Thymus (tissue), 14 donors: ENCODE measurements around the gene ATRNL1. TPM values are rescaled to one million over a fixed set of nuclear protein-coding genes. Genes with fewer than 3 reads are reported as not detected.

ENCODE experiments used
- DNase-seq, 9 donors: peaks; one replicate each; pipeline ENCODE4 v3.0.0-alpha.2; 2013; ENCODE audit warnings: low spot score in 9 of 9, low read depth in 6 of 9, missing footprints in 1 of 9
- H3K27ac ChIP-seq, 2 donors: one replicate each; pipeline ENCODE4 v1.5.1; 2013; ENCODE audit warnings: control low read depth in 1 of 2, low read depth in 1 of 2, low read length in 1 of 2, mild to moderate bottlenecking in 1 of 2, moderate library complexity in 1 of 2
- H3K27me3 ChIP-seq, 2 donors: one replicate each; pipeline ENCODE4 v1.5.1; 2013; ENCODE audit warnings: low read length in 1 of 2; ENCODE audit not compliant: control insufficient read depth in 2 of 2, insufficient read depth in 1 of 2
- H3K36me3 ChIP-seq, 2 donors: one replicate each; pipeline ENCODE4 v1.5.1; 2013; ENCODE audit warnings: low read length in 1 of 2, mild to moderate bottlenecking in 1 of 2, moderate library complexity in 1 of 2; ENCODE audit not compliant: control insufficient read depth in 2 of 2, insufficient read depth in 2 of 2
- H3K4me1 ChIP-seq, 2 donors: one replicate each; pipeline ENCODE4 v1.5.1; 2013; ENCODE audit warnings: low read length in 2 of 2; ENCODE audit not compliant: control insufficient read depth in 2 of 2, insufficient read depth in 2 of 2
- H3K4me3 ChIP-seq, 2 donors: one replicate each; pipeline ENCODE4 v1.5.1; 2013; ENCODE audit warnings: low read length in 2 of 2, control low read depth in 1 of 2, mild to moderate bottlenecking in 1 of 2
- H3K9me3 ChIP-seq, 2 donors: one replicate each; pipeline ENCODE4 v1.5.1; 2013; ENCODE audit warnings: low read length in 1 of 2, mild to moderate bottlenecking in 1 of 2; ENCODE audit not compliant: control insufficient read depth in 2 of 2, insufficient read depth in 1 of 2
- WGBS: extraction: QIAGEN DNeasy Blood & Tissue Kit; methylation state at CpG from one replicate; pipeline ENCODE4 v1.1.7; 2013; 5-methylcytosine and 5-hydroxymethylcytosine counted together
- long read RNA-seq, 10 donors: transcript quantifications; one replicate each; lab custom pipeline, GENCODE V29; 2026
- polyA plus RNA-seq: library from polyadenylated mRNA; stranded (reverse); fragments of 200-250 nt; gene quantifications from one replicate; pipeline ENCODE4 v1.2.3, GENCODE V29; 2013
- total RNA-seq: library from RNA; stranded (reverse); fragments of 120-200 nt; gene quantifications from one replicate; pipeline ENCODE4 v1.2.4, GENCODE V29; 2013
- donor health status: healthy.

ATRNL1 gene, protein sequence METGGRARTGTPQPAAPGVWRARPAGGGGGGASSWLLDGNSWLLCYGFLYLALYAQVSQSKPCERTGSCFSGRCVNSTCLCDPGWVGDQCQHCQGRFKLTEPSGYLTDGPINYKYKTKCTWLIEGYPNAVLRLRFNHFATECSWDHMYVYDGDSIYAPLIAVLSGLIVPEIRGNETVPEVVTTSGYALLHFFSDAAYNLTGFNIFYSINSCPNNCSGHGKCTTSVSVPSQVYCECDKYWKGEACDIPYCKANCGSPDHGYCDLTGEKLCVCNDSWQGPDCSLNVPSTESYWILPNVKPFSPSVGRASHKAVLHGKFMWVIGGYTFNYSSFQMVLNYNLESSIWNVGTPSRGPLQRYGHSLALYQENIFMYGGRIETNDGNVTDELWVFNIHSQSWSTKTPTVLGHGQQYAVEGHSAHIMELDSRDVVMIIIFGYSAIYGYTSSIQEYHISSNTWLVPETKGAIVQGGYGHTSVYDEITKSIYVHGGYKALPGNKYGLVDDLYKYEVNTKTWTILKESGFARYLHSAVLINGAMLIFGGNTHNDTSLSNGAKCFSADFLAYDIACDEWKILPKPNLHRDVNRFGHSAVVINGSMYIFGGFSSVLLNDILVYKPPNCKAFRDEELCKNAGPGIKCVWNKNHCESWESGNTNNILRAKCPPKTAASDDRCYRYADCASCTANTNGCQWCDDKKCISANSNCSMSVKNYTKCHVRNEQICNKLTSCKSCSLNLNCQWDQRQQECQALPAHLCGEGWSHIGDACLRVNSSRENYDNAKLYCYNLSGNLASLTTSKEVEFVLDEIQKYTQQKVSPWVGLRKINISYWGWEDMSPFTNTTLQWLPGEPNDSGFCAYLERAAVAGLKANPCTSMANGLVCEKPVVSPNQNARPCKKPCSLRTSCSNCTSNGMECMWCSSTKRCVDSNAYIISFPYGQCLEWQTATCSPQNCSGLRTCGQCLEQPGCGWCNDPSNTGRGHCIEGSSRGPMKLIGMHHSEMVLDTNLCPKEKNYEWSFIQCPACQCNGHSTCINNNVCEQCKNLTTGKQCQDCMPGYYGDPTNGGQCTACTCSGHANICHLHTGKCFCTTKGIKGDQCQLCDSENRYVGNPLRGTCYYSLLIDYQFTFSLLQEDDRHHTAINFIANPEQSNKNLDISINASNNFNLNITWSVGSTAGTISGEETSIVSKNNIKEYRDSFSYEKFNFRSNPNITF (N-terminal part only)
- total RNA-seq (3.4 TPM), polyA plus RNA-seq (0.84 TPM)
- long read RNA-seq, donor 1: 0 reads
- long read RNA-seq, donor 2: 0 reads
- long read RNA-seq, donor 3, partial matches to known transcripts: 0 of 1 reads
- long read RNA-seq, donor 3, other reads (novel, unspliced or antisense): 0 of 1 reads
- long read RNA-seq, donor 4: 0 reads
- long read RNA-seq, donor 5, partial matches to known transcripts: 0 of 2 reads
- long read RNA-seq, donor 5, other reads (novel, unspliced or antisense): 0 of 2 reads
- long read RNA-seq, donor 6: 0 reads
- long read RNA-seq, donor 7: 0 reads
- long read RNA-seq, donor 8: 0 reads
- long read RNA-seq, donor 9: 0 reads
- long read RNA-seq, donor 10: 0 reads

- Histone ChIP-seq H3K9me3 (no peaks in the 10 kb centered on the region), H3K27ac (no peak within 1 kb of the TSS), H3K27me3 (peaks cover 37 to 55% of the 10 kb centered on the region in 2 donors), H3K4me1 (peaks cover 0 to 3% of the 10 kb centered on the region in 2 donors), H3K4me3 (peak within 1 kb of the TSS; percentile 36 to 49), H3K36me3 (no peaks in the 10 kb centered on the region)
- WGBS: under 1% methylated on average over 70 of the region's 70 CpGs
- peak in 1 of 9 donors; percentile 13 for DNase-seq
Observed at GRCh38 chr10:115093286-115093775, at the start of gene ATRNL1. Gene ATRNL1 (plus strand): TSS chr10:115093365. CDS start chr10:115093751, 386 bp downstream.

- WGBS: 93% methylated on average over 4 of the region's 4 CpGs
Observed at GRCh38 chr10:115043719-115044118, 49.4 kb upstream of the ATRNL1 start.

DNA sequence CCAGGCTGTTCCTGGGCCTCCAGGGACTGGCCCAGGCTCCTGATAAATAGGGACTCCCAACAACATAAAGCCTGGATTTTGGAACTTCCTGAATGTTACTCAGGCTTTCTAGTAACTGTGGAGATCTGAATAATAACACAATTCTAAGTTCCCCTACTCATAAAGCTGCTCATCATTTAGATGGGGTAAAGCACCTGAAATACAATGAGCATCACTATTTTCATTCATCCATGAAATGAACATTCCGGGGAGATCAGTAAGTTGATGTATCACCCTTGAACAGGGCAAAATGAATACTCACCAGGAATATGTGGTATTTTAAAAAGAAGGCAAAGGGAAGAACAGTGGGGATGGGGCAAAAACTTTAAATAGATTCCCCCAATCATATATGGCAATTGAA lies 48.3 kb upstream of the ATRNL1 start:
- H3K9me3 ChIP-seq: no peaks in the 10 kb centered on the region
- no peaks in the 10 kb centered on the region for H3K4me1 ChIP-seq
- no peak overlapping the region for H3K4me3 ChIP-seq
- WGBS: 95% methylated on average over 1 of the region's 1 CpG
- no peak overlapping the region for H3K27ac ChIP-seq
- H3K36me3 ChIP-seq: no peaks in the 10 kb centered on the region
- no peaks in the 10 kb centered on the region for H3K27me3 ChIP-seq
- no peak for DNase-seq

More at GRCh38 chr10:115043719-115044118, 49.4 kb upstream of the ATRNL1 start:
- Histone ChIP-seq H3K9me3 (no peaks in the 10 kb centered on the region), H3K27ac (no peak overlapping the region), H3K4me3 (no peak overlapping the region), H3K4me1 (no peaks in the 10 kb centered on the region), H3K36me3 (no peaks in the 10 kb centered on the region), H3K27me3 (no peaks in the 10 kb centered on the region)
- DNase-seq: no peak

GRCh38 chr10:115045499-115045898 lies 47.7 kb upstream of the ATRNL1 start:
- Histone ChIP-seq H3K9me3 (no peaks in the 10 kb centered on the region), H3K4me1 (no peaks in the 10 kb centered on the region), H3K36me3 (no peaks in the 10 kb centered on the region), H3K27ac (no peak overlapping the region), H3K4me3 (no peak overlapping the region), H3K27me3 (no peaks in the 10 kb centered on the region)
- no peak for DNase-seq
- 95% methylated on average over 1 of the region's 1 CpG for WGBS

- no peak for DNase-seq
- no peak overlapping the region for H3K4me3 ChIP-seq
- no peaks in the 10 kb centered on the region for H3K27me3 ChIP-seq
- H3K36me3 ChIP-seq: no peaks in the 10 kb centered on the region
- WGBS: 93% methylated on average over 1 of the region's 1 CpG
- H3K9me3 ChIP-seq: no peaks in the 10 kb centered on the region
- H3K27ac ChIP-seq: no peak overlapping the region
- no peaks in the 10 kb centered on the region for H3K4me1 ChIP-seq
Observed at GRCh38 chr10:115046686-115047236, 46.4 kb upstream of the ATRNL1 start.

- H3K27me3 ChIP-seq: no peaks in the 10 kb centered on the region
- DNase-seq: no peak
- H3K27ac ChIP-seq: no peak overlapping the region
- H3K4me1 ChIP-seq: no peaks in the 10 kb centered on the region
- H3K36me3 ChIP-seq: no peaks in the 10 kb centered on the region
- H3K9me3 ChIP-seq: no peaks in the 10 kb centered on the region
- no peak overlapping the region for H3K4me3 ChIP-seq
Observed at GRCh38 chr10:115047705-115048104, 45.5 kb upstream of the ATRNL1 start.

GRCh38 chr10:115049318-115049717 lies 43.8 kb upstream of the ATRNL1 start:
- Histone ChIP-seq H3K36me3 (no peaks in the 10 kb centered on the region), H3K9me3 (no peaks in the 10 kb centered on the region), H3K4me3 (no peak overlapping the region), H3K27ac (no peak overlapping the region), H3K4me1 (no peaks in the 10 kb centered on the region), H3K27me3 (no peaks in the 10 kb centered on the region)
- no peak for DNase-seq
- 86% methylated on average over 6 of the region's 6 CpGs for WGBS

- Histone ChIP-seq H3K27ac (no peak overlapping the region), H3K4me3 (no peak overlapping the region), H3K4me1 (no peaks in the 10 kb centered on the region), H3K27me3 (no peaks in the 10 kb centered on the region), H3K36me3 (no peaks in the 10 kb centered on the region), H3K9me3 (no peaks in the 10 kb centered on the region)
- no peak for DNase-seq
- 80% methylated on average over 3 of the region's 3 CpGs for whole genome bisulfite sequencing
Observed at GRCh38 chr10:115049960-115050359, 43.2 kb upstream of the ATRNL1 start.
